Stimulated activated CD8-positive, alpha-beta memory T cell treated with anti-CD3 and anti-CD28 coated beads, Interleukin-12 subunit alpha, Interleukin-12 subunit beta, amount 100 ng/mL, for 1 hour (primary cell): ENCODE data around the gene LIME1.
A peak's percentile ranks its signal among the peaks of the same experiment; 100 is the strongest.

Source experiments
- DNase-seq: peaks from one replicate; pipeline ENCODE4 v3.0.0-alpha.2; 2020; ENCODE audit warnings: low read depth

LIME1 gene

DNA sequence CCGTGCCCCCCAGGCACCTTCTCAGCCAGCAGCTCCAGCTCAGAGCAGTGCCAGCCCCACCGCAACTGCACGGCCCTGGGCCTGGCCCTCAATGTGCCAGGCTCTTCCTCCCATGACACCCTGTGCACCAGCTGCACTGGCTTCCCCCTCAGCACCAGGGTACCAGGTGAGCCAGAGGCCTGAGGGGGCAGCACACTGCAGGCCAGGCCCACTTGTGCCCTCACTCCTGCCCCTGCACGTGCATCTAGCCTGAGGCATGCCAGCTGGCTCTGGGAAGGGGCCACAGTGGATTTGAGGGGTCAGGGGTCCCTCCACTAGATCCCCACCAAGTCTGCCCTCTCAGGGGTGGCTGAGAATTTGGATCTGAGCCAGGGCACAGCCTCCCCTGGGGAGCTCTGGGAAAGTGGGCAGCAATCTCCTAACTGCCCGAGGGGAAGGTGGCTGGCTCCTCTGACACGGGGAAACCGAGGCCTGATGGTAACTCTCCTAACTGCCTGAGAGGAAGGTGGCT, 39.1 kb upstream of the LIME1 start:
- DNase-seq, result no peak

GRCh38 chr20:63697868-63698545, 38.5 kb upstream of the LIME1 start:
- DNase-seq, result no peak

- no peak for DNase-seq
These were observed 37.6 kb upstream of the LIME1 start for GRCh38 chr20:63698739-63699465.

- no peak for DNase-seq
These were observed 36.8 kb upstream of the LIME1 start for GRCh38 chr20:63699466-63700198.

DNA sequence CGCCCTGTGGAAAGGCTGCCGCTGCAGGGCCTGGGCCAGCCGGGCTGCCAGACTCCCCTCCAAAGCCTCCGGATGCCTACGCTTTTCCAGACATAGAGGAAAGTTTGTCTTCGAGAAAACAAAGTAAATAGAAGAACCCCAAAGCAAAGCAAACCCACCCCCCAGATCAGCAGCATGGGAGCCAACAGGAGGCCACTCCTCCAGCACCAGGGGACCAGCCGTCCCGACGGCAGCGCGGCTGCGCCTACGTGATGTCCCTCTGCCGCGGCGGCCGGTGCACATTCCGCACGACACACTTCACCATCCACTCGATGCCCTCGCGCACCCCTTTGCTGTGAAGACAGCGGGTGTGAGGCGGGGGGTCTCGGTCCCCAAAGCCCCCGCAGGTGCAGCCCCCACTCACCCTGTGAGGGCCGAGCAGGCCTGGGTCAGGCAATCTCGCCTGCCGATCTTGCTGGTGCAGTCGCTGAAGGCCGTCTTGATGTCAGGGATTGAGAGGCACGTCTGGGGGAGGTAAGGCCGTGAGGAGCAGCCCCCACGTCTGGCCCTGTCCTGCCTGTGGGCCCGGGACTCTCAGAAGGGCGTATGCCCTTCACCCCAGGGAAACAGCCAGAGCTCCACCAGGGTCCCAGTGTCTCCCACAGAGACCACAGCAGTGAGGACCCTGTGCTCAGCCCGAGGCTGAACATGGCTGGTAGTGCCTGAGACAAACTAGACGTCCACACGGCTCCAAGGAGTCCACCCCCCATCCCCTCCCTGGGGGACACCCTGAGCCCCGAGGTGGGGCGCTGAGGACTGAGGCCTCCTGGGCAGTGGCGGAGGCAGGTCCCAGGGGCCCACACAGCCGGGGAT, 36.0 kb upstream of the LIME1 start:
- no peak for DNase-seq

DNA sequence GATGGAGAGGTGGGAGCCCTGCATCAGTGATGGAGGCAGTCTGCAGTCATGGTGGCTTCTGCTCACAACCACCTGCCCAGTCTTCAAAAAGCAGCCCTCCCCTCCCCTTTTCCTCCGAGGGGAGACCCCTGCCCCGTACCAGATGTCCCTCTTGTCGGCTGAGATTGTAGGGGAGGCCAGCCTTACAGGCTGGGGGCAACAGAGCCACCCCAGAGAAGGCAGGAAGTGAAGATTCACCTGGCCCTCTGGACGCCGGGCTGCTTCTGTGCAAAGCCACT, 35.5 kb upstream of the LIME1 start:
- DNase-seq, result no peak

DNA sequence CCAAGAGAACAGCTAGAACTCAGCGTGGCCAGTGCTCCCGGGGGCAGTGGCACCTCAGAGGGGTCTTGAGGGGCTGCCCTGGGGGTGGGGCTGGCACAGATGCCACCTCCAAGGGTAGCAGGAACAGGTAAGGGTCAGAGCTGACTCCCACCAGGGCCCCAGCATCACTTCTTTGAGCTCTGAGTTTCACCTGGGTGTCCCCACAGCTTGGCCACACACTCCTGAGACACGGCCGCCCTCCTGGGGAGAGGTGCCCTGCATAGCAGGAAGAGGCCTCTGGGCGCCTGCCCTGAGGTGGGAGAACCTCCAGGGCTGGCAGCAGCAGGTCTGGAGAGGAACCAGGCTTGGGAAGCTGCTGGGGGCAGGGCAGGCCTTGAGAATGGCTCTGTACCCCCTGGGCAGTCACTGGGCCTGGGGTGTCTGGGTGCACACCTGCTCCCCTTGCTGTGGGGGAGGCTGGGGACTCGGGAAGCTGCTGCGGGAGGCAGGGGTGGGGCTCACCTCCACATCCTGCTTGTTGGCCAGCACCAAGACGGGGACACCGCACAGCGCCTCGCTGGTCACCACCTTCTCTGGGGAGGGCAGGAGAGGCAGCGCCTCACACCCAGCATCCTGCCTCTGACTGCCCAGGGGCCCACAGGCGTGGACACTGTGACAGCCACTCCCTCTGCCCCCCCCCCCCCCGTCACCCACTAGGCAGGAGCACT, 35.0 kb upstream of the LIME1 start:
- no peak for DNase-seq

- no peak for DNase-seq
These were observed 34.3 kb upstream of the LIME1 start for GRCh38 chr20:63702036-63702665.

DNA sequence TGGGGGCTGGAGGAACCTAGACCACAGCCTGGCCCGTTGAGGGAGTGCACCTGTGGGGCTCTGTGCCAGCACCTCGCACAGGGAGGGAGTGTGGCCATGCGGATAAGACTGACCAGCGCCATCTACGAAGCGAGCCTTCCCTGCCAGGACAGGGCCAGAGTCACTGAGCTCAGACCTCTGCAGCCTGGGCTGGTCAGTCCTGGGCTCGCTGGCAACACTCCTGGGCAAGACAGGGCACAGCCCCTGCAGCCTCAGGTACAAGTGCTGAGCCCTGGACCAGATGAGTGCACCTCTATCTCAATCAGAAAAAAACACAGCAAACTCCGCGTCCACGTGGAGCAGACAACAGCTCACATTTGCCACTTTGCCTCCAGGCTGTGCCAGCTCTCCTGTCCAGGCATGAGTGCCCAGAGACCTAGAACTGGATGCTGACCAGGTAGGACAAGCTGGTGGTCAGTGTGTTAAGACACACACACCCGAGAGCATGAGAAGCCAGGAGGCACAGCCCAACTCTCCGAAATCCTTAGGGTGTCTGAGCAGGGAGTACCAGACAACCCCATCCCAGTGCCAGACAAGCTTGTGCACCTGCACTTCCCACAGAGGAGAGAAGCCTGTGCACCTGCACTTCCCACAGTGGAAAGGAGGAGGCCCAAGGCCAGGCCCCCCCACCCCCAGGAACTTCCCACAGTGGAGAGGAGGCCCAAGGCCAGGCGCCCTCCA, 33.6 kb upstream of the LIME1 start:
- DNase-seq, result no peak

DNA sequence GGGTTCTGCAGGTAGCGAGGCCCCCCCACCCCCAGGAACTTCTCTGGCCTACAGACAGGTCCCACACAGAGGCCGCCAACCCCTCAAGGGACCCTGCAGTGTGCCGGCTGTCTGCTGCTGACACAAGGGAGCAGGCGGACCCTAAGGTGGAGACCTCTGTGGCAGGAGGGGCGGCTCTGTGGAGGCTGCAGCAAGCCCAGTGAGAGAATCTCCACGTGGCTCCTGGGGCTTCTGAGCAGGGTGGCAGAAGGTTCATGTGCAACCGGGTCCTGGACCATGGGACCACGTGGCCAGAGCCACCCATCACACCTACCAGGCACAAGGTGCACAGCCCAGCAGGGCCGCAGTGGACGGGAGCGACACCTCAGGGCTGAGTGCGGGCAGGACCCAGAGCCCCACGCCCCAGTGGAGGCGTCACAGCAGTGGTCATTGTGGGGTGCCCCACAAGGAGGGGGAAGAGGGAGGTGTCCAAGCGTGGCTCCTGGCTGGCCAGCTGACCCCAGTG, 32.9 kb upstream of the LIME1 start:
- no peak for DNase-seq

GRCh38 chr20:63703976-63704748, 32.3 kb upstream of the LIME1 start:
- DNase-seq, result no peak

DNA sequence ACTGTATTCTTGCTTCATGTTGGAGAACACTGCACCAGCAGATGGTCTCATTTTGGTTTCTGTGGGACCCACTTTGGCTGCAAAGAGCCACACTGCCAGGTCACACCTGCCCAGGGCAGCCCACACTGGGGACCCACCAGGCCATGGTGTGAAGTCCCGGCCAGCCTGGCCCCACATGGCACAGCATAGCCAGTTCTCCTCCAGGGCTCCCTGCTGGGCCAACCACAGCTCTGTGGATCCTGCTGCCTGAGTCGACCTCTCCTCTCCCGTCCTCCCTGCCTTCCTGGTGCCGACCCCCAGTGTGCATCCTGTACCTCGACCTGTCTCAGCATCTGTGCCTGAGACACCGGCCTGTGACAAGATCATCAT, 31.7 kb upstream of the LIME1 start:
- no peak for DNase-seq

- DNase-seq, result no peak
These were observed 31.0 kb upstream of the LIME1 start for GRCh38 chr20:63705232-63706026.

DNA sequence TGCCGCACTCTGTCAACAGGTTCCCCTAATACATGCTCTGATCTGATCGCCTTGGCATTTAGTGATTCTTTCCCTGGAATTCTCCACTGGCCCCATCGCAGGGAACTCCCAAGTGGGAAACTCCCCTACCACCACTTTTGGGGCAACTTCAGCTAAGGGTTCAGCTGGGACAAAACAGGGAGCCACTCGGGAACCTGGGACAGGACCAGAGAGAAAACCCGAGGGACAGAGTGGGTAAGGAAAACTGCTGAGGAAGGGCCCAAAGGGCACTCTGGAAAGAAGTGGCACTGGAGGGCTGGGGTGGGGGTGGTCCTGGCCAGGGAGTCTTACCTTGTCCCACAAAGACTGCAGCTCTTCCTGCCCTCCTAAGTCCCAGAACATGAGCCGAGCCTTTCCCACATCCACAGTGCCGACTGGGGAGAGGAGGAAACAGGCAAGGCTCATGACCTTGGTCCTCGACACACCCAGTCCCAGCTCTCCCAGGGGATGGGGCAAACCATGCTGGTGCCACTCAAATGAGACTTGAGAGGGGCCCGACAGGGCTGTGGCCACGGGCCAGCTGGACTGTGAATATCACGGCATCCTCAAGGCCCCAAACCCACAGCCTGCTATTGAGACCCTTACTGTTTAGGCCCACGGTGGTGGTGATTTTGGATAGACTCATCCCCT, 30.3 kb upstream of the LIME1 start:
- DNase-seq, result no peak

DNA sequence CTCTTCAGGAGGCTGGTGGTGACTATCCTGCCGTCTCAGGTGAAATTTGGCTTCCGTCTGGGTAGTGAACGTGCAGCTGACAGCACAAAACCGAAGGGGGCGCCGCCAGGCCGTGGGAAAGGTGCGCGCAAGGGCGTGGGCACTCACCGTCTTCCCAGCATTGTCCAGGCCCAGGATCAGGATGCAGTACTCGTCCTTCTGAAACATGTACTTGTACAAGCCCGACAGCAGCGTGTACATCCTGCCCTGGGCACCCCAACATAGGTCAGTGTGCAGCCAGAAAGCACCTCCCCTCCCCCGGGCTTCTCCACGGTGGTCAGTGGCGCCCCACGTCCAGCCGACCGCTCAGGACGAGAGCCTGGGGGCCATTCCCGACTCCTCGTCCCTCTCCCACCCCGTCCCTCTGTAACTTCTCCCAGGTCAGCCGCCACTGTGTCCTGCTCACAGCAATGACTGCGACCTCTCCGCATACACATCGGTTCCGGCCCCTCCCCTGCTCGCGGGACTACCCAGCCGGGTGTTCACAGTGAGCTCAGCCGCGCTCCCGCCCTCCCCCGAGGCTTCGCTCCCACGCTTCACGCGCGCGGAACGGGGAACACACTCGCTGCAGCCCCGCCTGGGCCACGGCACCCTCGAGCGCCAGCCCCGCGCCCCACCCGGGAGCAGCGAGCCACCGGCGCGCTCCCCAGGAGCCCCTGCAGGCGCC, 29.5 kb upstream of the LIME1 start:
- DNase-seq, result no peak

DNA sequence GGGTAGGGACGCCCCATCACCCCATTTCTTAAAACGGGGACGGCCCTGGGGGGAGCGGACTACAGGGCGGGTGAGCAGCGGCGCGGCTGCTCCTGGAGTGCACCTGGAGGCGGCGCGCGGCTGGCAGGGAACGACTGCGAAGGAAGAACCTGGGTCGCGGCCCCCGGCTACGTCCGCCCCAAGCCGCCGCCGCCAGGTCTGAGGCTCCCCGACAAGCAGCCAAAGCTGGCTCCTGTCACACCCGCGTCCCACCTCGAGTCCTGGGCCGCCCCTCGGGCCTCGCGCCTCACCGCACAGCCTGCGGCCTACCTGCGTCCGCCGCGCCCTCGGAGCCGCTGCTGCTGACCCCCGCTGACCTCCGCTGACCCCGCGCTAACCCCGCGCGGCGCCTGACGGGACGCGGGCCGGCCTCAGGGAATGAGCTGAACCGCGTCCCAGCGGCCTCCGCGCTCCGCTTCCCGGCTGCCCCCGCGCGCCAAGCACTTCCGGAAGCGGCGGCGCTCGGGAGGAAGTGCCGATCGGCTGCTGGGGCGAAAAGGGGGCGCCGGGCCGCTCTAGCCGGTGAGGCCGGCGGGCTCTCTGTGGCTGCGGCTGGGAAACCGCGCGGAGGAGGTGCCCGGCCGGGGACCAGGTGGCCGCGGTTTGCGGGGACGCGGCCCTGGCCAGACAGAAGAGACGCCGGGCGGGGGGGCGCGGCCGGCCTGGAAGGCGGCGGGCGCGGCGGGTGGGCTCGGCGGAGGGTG, 28.7 kb upstream of the LIME1 start, which contains the start of the genes ARFRP1 and ZGPAT:
ARFRP1 (minus strand) TSS at position 419 of the 743 bp plus-strand sequence. CDS start 885 bp downstream, outside the sequence.
ZGPAT (plus strand) TSS at position 482 of the 743 bp plus-strand sequence. CDS start 542 bp downstream, outside the sequence.
- peak; percentile 77 for DNase-seq
